GM21576 (cell line): ENCODE results near the gene MTA2.
"Not testable (repeated sequence)": the region's sequence is repeated elsewhere in the genome, so short reads cannot be mapped to it uniquely, and the experiment has no call there.

Source experiments
- ATAC-seq: cut with Tn5 transposase; IDR thresholded peaks from one replicate; pipeline ENCODE4 v1.9.1; 2021; ENCODE audit warnings: mild to moderate bottlenecking, moderate library complexity; ENCODE audit not compliant: unreplicated experiment

Gene MTA2

GRCh38 chr11:62570903-62571302 is 30.8 kb downstream of the MTA2 start:
- not testable (repeated sequence) for ATAC-seq

- ATAC-seq = no peak
These were observed 32.1 kb downstream of the MTA2 start for GRCh38 chr11:62569611-62570010.

- ATAC-seq = no peak
These were observed 34.5 kb downstream of the MTA2 start for GRCh38 chr11:62567018-62567633.

GRCh38 chr11:62566247-62566646 is 35.4 kb downstream of the MTA2 start:
- ATAC-seq = no peak

GRCh38 chr11:62565100-62565802 is 36.4 kb downstream of the MTA2 start:
- ATAC-seq = no peak

- not testable (repeated sequence) for ATAC-seq
These were observed 39.9 kb downstream of the MTA2 start for GRCh38 chr11:62561677-62562230.

- ATAC-seq = no peak
These were observed 41.0 kb downstream of the MTA2 start for GRCh38 chr11:62560566-62561103.

- ATAC-seq = not testable (repeated sequence)
These were observed 42.0 kb downstream of the MTA2 start for GRCh38 chr11:62559626-62560025.

GRCh38 chr11:62559204-62559603 is 42.5 kb downstream of the MTA2 start:
- no peak for ATAC-seq

GRCh38 chr11:62558669-62559068 is 43.0 kb downstream of the MTA2 start:
- ATAC-seq = no peak

- ATAC-seq = peak; percentile 26
These were observed 44.6 kb downstream of the MTA2 start for GRCh38 chr11:62556875-62557631.

GRCh38 chr11:62556108-62556874 is 45.4 kb downstream of the MTA2 start:
- peak; percentile 39 for ATAC-seq

GRCh38 chr11:62555464-62556107 is 46.1 kb downstream of the MTA2 start:
- ATAC-seq = peak; percentile 23

- ATAC-seq = no peak
These were observed 47.1 kb downstream of the MTA2 start for GRCh38 chr11:62554387-62555167.

GRCh38 chr11:62553839-62554361 is 47.8 kb downstream of the MTA2 start:
- no peak for ATAC-seq

- no peak for ATAC-seq
These were observed 48.4 kb downstream of the MTA2 start for GRCh38 chr11:62553080-62553838.

- no peak for ATAC-seq
These were observed 49.1 kb downstream of the MTA2 start for GRCh38 chr11:62552485-62553079.

GRCh38 chr11:62550478-62550877 is 51.2 kb downstream of the MTA2 start:
- ATAC-seq = not testable (repeated sequence)
